Right atrium auricular region (tissue), 2 donors: ENCODE data around the gene FTCDNL1. TPM values are rescaled to one million over a fixed set of nuclear protein-coding genes. Genes with fewer than 3 reads are reported as not detected.

Experiments
- DNase-seq: peaks from one replicate; pipeline ENCODE4 v3.0.0-alpha.2; 2019; ENCODE audit warnings: low spot score
- H3K27ac ChIP-seq, 2 donors: fragments of 200-600 bp; sonication (generic); 1 replicate in 1 of 2; 2 replicates in 1 of 2; pipeline ENCODE4 v1.5.1; 2016 to 2019
- H3K27me3 ChIP-seq, 2 donors: fragments of 200-600 bp; sonication (generic); one replicate each; pipeline versions ENCODE4 v1.5.1 to v1.6.0; 2017 to 2019
- H3K36me3 ChIP-seq: fragments of 200-600 bp; sonication (generic); one replicate; pipeline ENCODE4 v1.5.1; 2016
- H3K4me1 ChIP-seq, 2 donors: fragments of 200-600 bp; sonication (generic); one replicate each; pipeline versions ENCODE4 v1.5.1 to v1.6.0; 2017 to 2019
- H3K4me3 ChIP-seq, 2 donors: fragments of 200-600 bp; sonication (generic); 1 replicate in 1 of 2; 2 replicates in 1 of 2; pipeline ENCODE4 v1.5.1; 2017 to 2019; ENCODE audit warnings: mild to moderate bottlenecking in 1 of 2, moderate library complexity in 1 of 2
- H3K9me3 ChIP-seq, 2 donors: fragments of 200-600 bp; sonication (generic); one replicate each; pipeline ENCODE4 v1.5.1; 2019
- CTCF ChIP-seq, 2 donors: fragments of 200-600 bp; sonication (generic); IDR thresholded peaks; one replicate each; pipeline ENCODE4 v1.5.1; 2019; ENCODE audit warnings: antibody characterized with exemption in 2 of 2
- total RNA-seq, 2 donors: library from RNA; depleted of rRNA; stranded (reverse); fragments of >200 nt; gene quantifications; one replicate each; pipeline ENCODE4 v1.1.0, GENCODE V29; 2016

FTCDNL1 gene
- total RNA-seq, 2 donors from 2014 or later, result 2.8 to 3.5 TPM

DNA sequence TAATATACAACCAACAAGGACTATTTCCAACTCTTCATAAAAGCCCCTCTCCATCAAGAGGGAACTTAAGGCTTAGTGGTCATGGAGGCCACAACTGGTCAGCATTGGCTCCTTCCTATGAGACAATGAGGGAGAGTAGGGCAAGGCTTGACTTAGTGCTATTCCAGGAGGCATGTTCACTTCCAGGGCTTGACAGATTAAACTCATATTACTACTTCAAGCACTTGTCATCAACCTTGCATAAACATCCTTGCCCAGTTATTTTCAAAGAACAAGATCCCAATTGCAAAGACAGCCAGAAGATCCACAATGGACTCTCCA lies 133.4 kb downstream of the FTCDNL1 start:
- H3K4me1 ChIP-seq, result no peaks in the 10 kb centered on the region

GRCh38 chr2:199716807-199717586 lies 134.0 kb downstream of the FTCDNL1 start:
- Histone ChIP-seq H3K9me3 (no peaks in the 10 kb centered on the region), H3K36me3 (no peaks in the 10 kb centered on the region), H3K27ac (no peak overlapping the region), H3K4me1 (no peaks in the 10 kb centered on the region), H3K27me3 (no peaks in the 10 kb centered on the region), H3K4me3 (no peak overlapping the region)
- TF ChIP-seq CTCF (IDR thresholded peaks at IDR 0.05), result no peak
- no peak for DNase-seq

More for the DNA sequence above, 133.4 kb downstream of the FTCDNL1 start:
- H3K9me3 ChIP-seq, result no peaks in the 10 kb centered on the region
- no peak for DNase-seq
- H3K27me3 ChIP-seq, result no peaks in the 10 kb centered on the region
- H3K4me3 ChIP-seq, result no peak overlapping the region
- TF ChIP-seq CTCF (IDR thresholded peaks at IDR 0.05), result no peak
- H3K36me3 ChIP-seq, result no peaks in the 10 kb centered on the region
- H3K27ac ChIP-seq, result no peak overlapping the region

GRCh38 chr2:199713746-199714145 lies 137.2 kb downstream of the FTCDNL1 start:
- no peak for DNase-seq
- Histone ChIP-seq H3K36me3 (no peaks in the 10 kb centered on the region), H3K4me3 (no peak overlapping the region), H3K4me1 (no peaks in the 10 kb centered on the region), H3K27ac (no peak overlapping the region), H3K27me3 (no peaks in the 10 kb centered on the region), H3K9me3 (no peaks in the 10 kb centered on the region)
- TF ChIP-seq CTCF (IDR thresholded peaks at IDR 0.05), result no peak

- no peak for TF ChIP-seq CTCF (IDR thresholded peaks at IDR 0.05)
- Histone ChIP-seq H3K4me3 (no peak overlapping the region), H3K27me3 (no peaks in the 10 kb centered on the region), H3K36me3 (no peaks in the 10 kb centered on the region), H3K9me3 (peaks cover 0 to 15% of the 10 kb centered on the region in 2 donors), H3K4me1 (no peaks in the 10 kb centered on the region), H3K27ac (no peak overlapping the region)
- DNase-seq, result no peak
These were observed 140.4 kb downstream of the FTCDNL1 start for GRCh38 chr2:199710551-199710950.

Other genes with a start within 250 kb of the FTCDNL1 start
- gene C2orf69, start 60.1 kb upstream of the FTCDNL1 start, total RNA-seq, result 1 to 10 TPM; 8.0 to 9.5 TPM
- 1 to 10 TPM; 1.9 to 3.3 TPM for gene TYW5, start 104.3 kb upstream of the FTCDNL1 start, total RNA-seq
- 10 to 100 TPM; 11.0 to 18.2 TPM for gene MAIP1, start 104.4 kb upstream of the FTCDNL1 start, total RNA-seq